Endothelial cell of umbilical vein (primary cell): ENCODE results near the gene IL6. TPM values are rescaled to one million over a fixed set of nuclear protein-coding genes. Genes with fewer than 3 reads are reported as not detected.

Experiments
- BruUV-seq: library from RNA; stranded (reverse); fragments of 400-500 nt; replicated peaks from 2 replicates; lab custom pipeline; 2021; lab: Mats Ljungman, UMichigan
- CTCF ChIA-PET: fragments of 300-600, 350-600 bp; sonication (Branson Sonifier 250); formaldehyde crosslinking; loops from one replicate; lab custom pipeline; 2021; ENCODE audit warnings: antibody characterized with exemption, inconsistent platforms; lab: Charles Lee
- POLR2A ChIA-PET: fragments of 300-600, 350-600 bp; sonication (Branson Sonifier 250); formaldehyde crosslinking; loops from one replicate; lab custom pipeline; 2021; ENCODE audit warnings: antibody characterized with exemption, inconsistent platforms; lab: Charles Lee
- DNase-seq: peaks from one replicate; pipeline ENCODE4 v3.0.0-alpha.2; 2011; ENCODE audit warnings: low read depth, low spot score
- FAIRE-seq: peaks from 2 replicates; lab custom pipeline; 2011; peaks lifted over from hg19 to GRCh38; lab: Jason Lieb, UNC
- H2AFZ ChIP-seq: 2 replicates; pipeline ENCODE4 v1.6.0; 2012; ENCODE audit warnings: low read depth, low read length, control low read depth, inconsistent platforms
- H3K27ac ChIP-seq: 2 replicates; pipeline ENCODE4 v1.5.1; 2011; ENCODE audit warnings: low read depth, mild to moderate bottlenecking, control low read depth, low read length, moderate library complexity; ENCODE audit not compliant: insufficient read depth
- H3K27me3 ChIP-seq, 2 experiments: 2 replicates each; pipeline versions ENCODE4 v1.6.0 to v1.6.1; 2011; ENCODE audit warnings: low read length in 2 of 2, mixed read lengths in 1 of 2; ENCODE audit not compliant: control insufficient read depth in 2 of 2, insufficient read depth in 2 of 2
- H3K36me3 ChIP-seq, 2 experiments: 2 replicates in 1 of 2; 3 replicates in 1 of 2; pipeline ENCODE4 v1.5.1; 2011; ENCODE audit warnings: low read length in 2 of 2, mild to moderate bottlenecking in 1 of 2, moderate library complexity in 1 of 2; ENCODE audit not compliant: control insufficient read depth in 2 of 2, insufficient read depth in 2 of 2; ENCODE audit errors: extremely low read depth in 1 of 2
- H3K4me1 ChIP-seq: 3 replicates; pipeline ENCODE4 v1.5.1; 2011; ENCODE audit warnings: mild to moderate bottlenecking, low read length; ENCODE audit not compliant: control insufficient read depth, insufficient read depth; ENCODE audit errors: extremely low read depth
- H3K4me2 ChIP-seq: 2 replicates; pipeline ENCODE4 v1.6.1; 2011; ENCODE audit warnings: low read length, control low read depth, mixed read lengths; ENCODE audit not compliant: insufficient read depth
- H3K4me3 ChIP-seq, 3 experiments: fragments of 200-600 bp in 1 of 3; sonication (generic), shearing (Covaris generic) in 1 of 3; replicated peaks in 1 of 3; 2 replicates each; pipeline ENCODE4 v1.5.1; 2011 to 2016; ENCODE audit warnings: control low read depth in 3 of 3, low read length in 3 of 3, mild to moderate bottlenecking in 2 of 3, inconsistent platforms in 1 of 3, low read depth in 1 of 3, moderate library complexity in 1 of 3; ENCODE audit not compliant: insufficient read depth in 1 of 3
- H3K79me2 ChIP-seq: 2 replicates; pipeline ENCODE4 v1.6.0; 2012; ENCODE audit warnings: low read length, inconsistent platforms; ENCODE audit not compliant: control insufficient read depth, insufficient read depth
- H3K9ac ChIP-seq: replicated peaks from 2 replicates; pipeline ENCODE3; 2011; ENCODE audit warnings: low read length, control low read depth; ENCODE audit not compliant: insufficient read depth; ENCODE audit errors: extremely low read depth
- H3K9me1 ChIP-seq: replicated peaks from 3 replicates; pipeline ENCODE4 v1.6.0; 2011; ENCODE audit warnings: mild to moderate bottlenecking, low read length; ENCODE audit not compliant: control insufficient read depth, insufficient read depth; ENCODE audit errors: extremely low read depth
- H3K9me3 ChIP-seq: replicated peaks from 2 replicates; pipeline ENCODE4 v1.5.1; 2012; ENCODE audit warnings: low read length, inconsistent platforms; ENCODE audit not compliant: control insufficient read depth, insufficient read depth
- H4K20me1 ChIP-seq: replicated peaks from 2 replicates; pipeline ENCODE3; 2011; ENCODE audit warnings: mild to moderate bottlenecking, low read length; ENCODE audit not compliant: control insufficient read depth, insufficient read depth; ENCODE audit errors: extremely low read depth
- EZH2 ChIP-seq: IDR thresholded peaks from 2 replicates; pipeline ENCODE4 v1.6.1; 2012; ENCODE audit warnings: borderline replicate concordance, low read depth, mild to moderate bottlenecking, moderate library complexity, low read length, inconsistent platforms; ENCODE audit not compliant: severe bottlenecking
- FOS ChIP-seq: IDR thresholded peaks from 2 replicates; pipeline ENCODE4 v1.6.1; 2011; ENCODE audit warnings: mild to moderate bottlenecking, low read length, moderate library complexity, borderline replicate concordance; ENCODE audit not compliant: insufficient read depth
- GATA2 ChIP-seq: IDR thresholded peaks from 2 replicates; pipeline ENCODE4 v1.7.0; 2011; ENCODE audit warnings: low read depth, mild to moderate bottlenecking, moderate library complexity, mixed read lengths, low read length; ENCODE audit not compliant: insufficient read length, insufficient read depth
- JUN ChIP-seq: IDR thresholded peaks from 2 replicates; pipeline ENCODE4 v1.6.1; 2011; ENCODE audit warnings: borderline replicate concordance, low read depth; ENCODE audit not compliant: insufficient read length, insufficient read depth
- MYC ChIP-seq: IDR thresholded peaks from one replicate; pipeline ENCODE4 v1.6.1; 2011; ENCODE audit warnings: mild to moderate bottlenecking, low read depth, low read length
- POLR2A ChIP-seq: IDR thresholded peaks from 2 replicates; pipeline ENCODE4 v1.6.1; 2012; ENCODE audit warnings: low read depth, mild to moderate bottlenecking, control low read depth, low read length
- POLR2AphosphoS5 ChIP-seq: IDR thresholded peaks from 2 replicates; pipeline ENCODE4 v1.6.1; 2012; ENCODE audit warnings: low read depth, mild to moderate bottlenecking, control low read depth, low read length, moderate library complexity; ENCODE audit not compliant: insufficient read depth
- dilution Hi-C: fragments of 300-500 bp; cut with MboI; formaldehyde crosslinking; loops from one replicate; pipeline ENCODE4 v1.15.0; 2019; ENCODE audit warnings: low sequenced_read_pairs; ENCODE audit not compliant: extremely low pct_ligation_motif_present
- intact Hi-C: fragments of 100-400 bp; cut with micrococcal nuclease; formaldehyde crosslinking; loops from one replicate; pipeline ENCODE4 v1.10.0; 2022
- polyA plus RNA-seq, 4 experiments: library from polyadenylated mRNA; depleted of rRNA in 3 of 4; stranded (reverse) in 3 of 4; unstranded in 1 of 4; fragments of >200 nt; gene quantifications; 2 replicates each; pipeline versions ENCODE4 v1.2.1 to v1.2.3, GENCODE V29; 2011 to 2012; ENCODE audit warnings: missing spikeins in 1 of 4
- total RNA-seq: library from RNA; stranded (reverse); gene quantifications from 2 replicates; pipeline ENCODE4 v1.2.3, GENCODE V29; 2021
- TF ChIP-seq, protein P1 (sequence below), 2 donors: IDR thresholded peaks; 1 replicate in 1 of 2; 2 replicates in 1 of 2; pipeline ENCODE4 v1.5.1; 2011; ENCODE audit warnings: low read length in 2 of 2, mild to moderate bottlenecking in 2 of 2, moderate library complexity in 2 of 2, control low read depth in 1 of 2, inconsistent platforms in 1 of 2, low read depth in 1 of 2; ENCODE audit not compliant: insufficient read depth in 1 of 2; ENCODE audit errors: extremely low read depth in 1 of 2
- TF ChIP-seq, protein P2 (sequence below): IDR thresholded peaks from 2 replicates; pipeline ENCODE4 v1.6.1; 2011; ENCODE audit not compliant: insufficient read depth, insufficient read length

Gene IL6
- total and polyA plus RNA-seq, 2 donors (not counting 3 experiments of a cell fraction or from before 2014, with no cell fraction given) = 11.0 to 16.5 TPM

DNA sequence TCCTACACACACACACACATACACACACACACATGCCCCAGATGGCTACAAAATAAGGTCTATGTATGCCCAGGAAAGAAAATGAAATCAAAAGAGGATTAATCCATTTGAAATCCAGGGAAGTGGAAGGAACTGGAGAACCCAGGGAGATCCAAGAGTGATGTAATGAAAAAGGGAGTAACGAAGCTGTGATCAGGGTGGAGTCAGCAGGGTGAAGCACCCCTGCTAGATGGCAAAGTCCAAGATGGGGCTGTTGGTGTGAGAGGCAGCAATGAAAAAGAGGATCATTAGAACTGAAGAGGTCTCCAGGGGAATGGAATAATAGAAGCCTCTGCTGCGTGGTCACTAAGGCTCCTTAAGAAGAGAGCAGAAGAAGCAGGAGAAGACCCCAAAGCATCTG lies 43.6 kb upstream of the IL6 start:
- Histone ChIP-seq H3K27me3 (no peaks in the 10 kb centered on the region), H3K27ac (no peak overlapping the region), H3K4me3 (no peak overlapping the region), H3K9me1 (no peaks in the 10 kb centered on the region), H3K79me2 (no peaks in the 10 kb centered on the region), H3K9me3 (no peaks in the 10 kb centered on the region), H3K9ac (no peak overlapping the region), H2AFZ (no peak overlapping the region), H4K20me1 (no peaks in the 10 kb centered on the region), H3K36me3 (no peaks in the 10 kb centered on the region), H3K4me2 (no peak overlapping the region), H3K4me1 (no peaks in the 10 kb centered on the region)
- TF ChIP-seq, protein P1, sequence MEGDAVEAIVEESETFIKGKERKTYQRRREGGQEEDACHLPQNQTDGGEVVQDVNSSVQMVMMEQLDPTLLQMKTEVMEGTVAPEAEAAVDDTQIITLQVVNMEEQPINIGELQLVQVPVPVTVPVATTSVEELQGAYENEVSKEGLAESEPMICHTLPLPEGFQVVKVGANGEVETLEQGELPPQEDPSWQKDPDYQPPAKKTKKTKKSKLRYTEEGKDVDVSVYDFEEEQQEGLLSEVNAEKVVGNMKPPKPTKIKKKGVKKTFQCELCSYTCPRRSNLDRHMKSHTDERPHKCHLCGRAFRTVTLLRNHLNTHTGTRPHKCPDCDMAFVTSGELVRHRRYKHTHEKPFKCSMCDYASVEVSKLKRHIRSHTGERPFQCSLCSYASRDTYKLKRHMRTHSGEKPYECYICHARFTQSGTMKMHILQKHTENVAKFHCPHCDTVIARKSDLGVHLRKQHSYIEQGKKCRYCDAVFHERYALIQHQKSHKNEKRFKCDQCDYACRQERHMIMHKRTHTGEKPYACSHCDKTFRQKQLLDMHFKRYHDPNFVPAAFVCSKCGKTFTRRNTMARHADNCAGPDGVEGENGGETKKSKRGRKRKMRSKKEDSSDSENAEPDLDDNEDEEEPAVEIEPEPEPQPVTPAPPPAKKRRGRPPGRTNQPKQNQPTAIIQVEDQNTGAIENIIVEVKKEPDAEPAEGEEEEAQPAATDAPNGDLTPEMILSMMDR (IDR thresholded peaks at IDR 0.05; ENCODE audit: extremely low read depth in 1 of 2, insufficient read depth in 1 of 2, low read depth in 1 of 2, low read length in 2 of 2) = no peak
- TF ChIP-seq MYC = no peak
- no peak for TF ChIP-seq FOS
- no peak for TF ChIP-seq POLR2AphosphoS5
- TF ChIP-seq, protein P2, sequence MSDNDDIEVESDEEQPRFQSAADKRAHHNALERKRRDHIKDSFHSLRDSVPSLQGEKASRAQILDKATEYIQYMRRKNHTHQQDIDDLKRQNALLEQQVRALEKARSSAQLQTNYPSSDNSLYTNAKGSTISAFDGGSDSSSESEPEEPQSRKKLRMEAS = no peak
- no peak for TF ChIP-seq GATA2
- no peak for TF ChIP-seq JUN
- no peak for TF ChIP-seq POLR2A
- TF ChIP-seq EZH2 = no peak
- ChIA-PET CTCF (no interaction called here), POLR2A (no interaction called here)
- intact Hi-C loops = no loop called here
- DNase-seq = no peak
- no TSS peak for BruUV-seq
- no peak for FAIRE-seq
- dilution Hi-C loops = no loop called here
